ENCODE measurements around the gene TACO1. TPM values are rescaled to one million over a fixed set of nuclear protein-coding genes. Genes with fewer than 3 reads are reported as not detected.

The TACO1 gene
- total RNA-seq, 1 experiment from 2014 or later, result 39.0 TPM

- intact Hi-C loops (cut with micrococcal nuclease; ENCODE audit: unreplicated experiment), result no loop called here
- Histone ChIP-seq H3K4me1 (ENCODE audit: insufficient read depth, low read length, poor library complexity, severe bottlenecking) (peaks cover 27% of the 10 kb centered on the region), H3K27me3 (replicated peaks; ENCODE audit: insufficient read depth, low read depth, low read length, poor library complexity) (no peaks in the 10 kb centered on the region), H3K36me3 (ENCODE audit: insufficient read depth, low read length, poor library complexity, severe bottlenecking) (peaks cover 4% of the 10 kb centered on the region), H3K4me3 (ENCODE audit: low read depth, low read length, poor library complexity, severe bottlenecking) (no peak overlapping the region), H3K27ac (ENCODE audit: low read depth, low read length, poor library complexity, severe bottlenecking) (peak overlapping the region; percentile 22), H3K9me3 (ENCODE audit: low read depth, low read length, poor library complexity, severe bottlenecking) (no peaks in the 10 kb centered on the region)
- CTCF ChIA-PET, result no interaction called here
- TF ChIP-seq CTCF (conservative IDR thresholded peaks at IDR 0.05; ENCODE audit: low read depth, low read length), result no peak
- TF ChIP-seq EZH2 (IDR thresholded peaks at IDR 0.05; ENCODE audit: borderline replicate concordance, low read depth, low read length, poor library complexity, severe bottlenecking), result no peak
- POLR2A ChIA-PET (ENCODE audit: low non-redundant PET), result no interaction called here
- no TSS peak for BruUV-seq (replicated peaks)
- DNase-seq (ENCODE audit: low spot score), result peak; percentile 40
These were observed 33.5 kb downstream of the TACO1 start for GRCh38 chr17:63634163-63634562.

- intact Hi-C loops (cut with micrococcal nuclease; ENCODE audit: unreplicated experiment), result no loop called here
- POLR2A ChIA-PET (ENCODE audit: low non-redundant PET), result no interaction called here
- CTCF ChIA-PET, result interaction anchor here (1.2 kb wide), 1 partner anchor 13 kb away, joined by 3 read pairs; the partner anchor contains the start of gene MAP3K3
These were observed 34.1 kb downstream of the TACO1 start for GRCh38 chr17:63634816-63635215.

GRCh38 chr17:63635290-63635689 lies 34.6 kb downstream of the TACO1 start:
- Histone ChIP-seq H3K36me3 (ENCODE audit: insufficient read depth, low read length, poor library complexity, severe bottlenecking) (peaks cover 4% of the 10 kb centered on the region), H3K4me3 (ENCODE audit: low read depth, low read length, poor library complexity, severe bottlenecking) (no peak overlapping the region), H3K27me3 (replicated peaks; ENCODE audit: insufficient read depth, low read depth, low read length, poor library complexity) (no peaks in the 10 kb centered on the region), H3K9me3 (ENCODE audit: low read depth, low read length, poor library complexity, severe bottlenecking) (no peaks in the 10 kb centered on the region), H3K27ac (ENCODE audit: low read depth, low read length, poor library complexity, severe bottlenecking) (no peak overlapping the region), H3K4me1 (ENCODE audit: insufficient read depth, low read length, poor library complexity, severe bottlenecking) (peaks cover 27% of the 10 kb centered on the region)
- DNase-seq (ENCODE audit: low spot score), result no peak
- ChIA-PET CTCF (interaction anchor here (1.2 kb wide), 1 partner anchor 13 kb away, joined by 3 read pairs; the partner anchor contains the start of gene MAP3K3), POLR2A (ENCODE audit: low non-redundant PET) (no interaction called here)
- TF ChIP-seq EZH2 (IDR thresholded peaks at IDR 0.05; ENCODE audit: borderline replicate concordance, low read depth, low read length, poor library complexity, severe bottlenecking), result no peak
- BruUV-seq (replicated peaks), result no TSS peak
- intact Hi-C loops (cut with micrococcal nuclease; ENCODE audit: unreplicated experiment), result no loop called here

More at GRCh38 chr17:63634816-63635215, 34.1 kb downstream of the TACO1 start:
- Histone ChIP-seq H3K9me3 (ENCODE audit: low read depth, low read length, poor library complexity, severe bottlenecking) (no peaks in the 10 kb centered on the region), H3K27me3 (replicated peaks; ENCODE audit: insufficient read depth, low read depth, low read length, poor library complexity) (no peaks in the 10 kb centered on the region), H3K4me1 (ENCODE audit: insufficient read depth, low read length, poor library complexity, severe bottlenecking) (peaks cover 27% of the 10 kb centered on the region), H3K36me3 (ENCODE audit: insufficient read depth, low read length, poor library complexity, severe bottlenecking) (peaks cover 4% of the 10 kb centered on the region), H3K4me3 (ENCODE audit: low read depth, low read length, poor library complexity, severe bottlenecking) (no peak overlapping the region), H3K27ac (ENCODE audit: low read depth, low read length, poor library complexity, severe bottlenecking) (peak overlapping the region; percentile 22)
- no peak for TF ChIP-seq CTCF (conservative IDR thresholded peaks at IDR 0.05; ENCODE audit: low read depth, low read length)
- no peak for TF ChIP-seq EZH2 (IDR thresholded peaks at IDR 0.05; ENCODE audit: borderline replicate concordance, low read depth, low read length, poor library complexity, severe bottlenecking)
- DNase-seq (ENCODE audit: low spot score), result no peak
- BruUV-seq (replicated peaks), result no TSS peak

GRCh38 chr17:63635787-63636186 lies 35.1 kb downstream of the TACO1 start:
- TF ChIP-seq EZH2 (IDR thresholded peaks at IDR 0.05; ENCODE audit: borderline replicate concordance, low read depth, low read length, poor library complexity, severe bottlenecking) (no peak), CTCF (conservative IDR thresholded peaks at IDR 0.05; ENCODE audit: low read depth, low read length) (no peak)
- CTCF ChIA-PET, result interaction anchor here (1.2 kb wide), 1 partner anchor 14 kb away, joined by 3 read pairs; the partner anchor contains the start of gene MAP3K3
- Histone ChIP-seq H3K4me1 (ENCODE audit: insufficient read depth, low read length, poor library complexity, severe bottlenecking) (peaks cover 27% of the 10 kb centered on the region), H3K9me3 (ENCODE audit: low read depth, low read length, poor library complexity, severe bottlenecking) (no peaks in the 10 kb centered on the region), H3K27me3 (replicated peaks; ENCODE audit: insufficient read depth, low read depth, low read length, poor library complexity) (no peaks in the 10 kb centered on the region), H3K4me3 (ENCODE audit: low read depth, low read length, poor library complexity, severe bottlenecking) (no peak overlapping the region), H3K36me3 (ENCODE audit: insufficient read depth, low read length, poor library complexity, severe bottlenecking) (peaks cover 4% of the 10 kb centered on the region), H3K27ac (ENCODE audit: low read depth, low read length, poor library complexity, severe bottlenecking) (no peak overlapping the region)
- no TSS peak for BruUV-seq (replicated peaks)
- intact Hi-C loops (cut with micrococcal nuclease; ENCODE audit: unreplicated experiment), result no loop called here
- POLR2A ChIA-PET (ENCODE audit: low non-redundant PET), result no interaction called here
- peak; percentile 45 for DNase-seq (ENCODE audit: low spot score)
